ENCODE data around the gene GRPEL1. TPM values are rescaled to one million over a fixed set of nuclear protein-coding genes. Genes with fewer than 3 reads are reported as not detected.

Gene GRPEL1
- total RNA-seq, 1 experiment from 2014 or later, result 40.7 TPM

GRCh38 chr4:7112656-7113055 is 44.8 kb upstream of the GRPEL1 start:
- H4K8ac ChIP-seq (replicated peaks; ENCODE audit: insufficient read length, low read depth, low read length), result no peak overlapping the region
- WGBS (ENCODE audit: extremely low coverage, insufficient read length, low lambda C conversion rate), result no CpG with 5 or more reads among the region's 9 CpGs
- H2BK5ac ChIP-seq (ENCODE audit: insufficient read length, low read length), result no peak overlapping the region
- H3K9ac ChIP-seq (ENCODE audit: extremely low read depth, insufficient read length, low read length), result no peak overlapping the region
- no peak overlapping the region for H3T11ph ChIP-seq (ENCODE audit: low read length)
- H3K18ac ChIP-seq (ENCODE audit: insufficient read length, low read depth, low read length), result no peak overlapping the region
- H3K27me3 ChIP-seq (ENCODE audit: insufficient read depth, low read length), result no peaks in the 10 kb centered on the region
- Mint-ChIP-seq H3K4me1 (peaks cover 2 to 3% of the 10 kb centered on the region in 2 experiments; a peak in 2 of 4 replicates), H3K27me3 (ENCODE audit: low read depth) (peaks cover 24% of the 10 kb centered on the region), H3K27ac (no peak overlapping the region), H3K9me3 (peaks cover 3 to 7% of the 10 kb centered on the region in 2 experiments; a peak in 4 of 5 replicates), H3K4me3 (no peak overlapping the region), H3K36me3 (ENCODE audit: insufficient read depth in 1 of 3, low read depth in 3 of 3) (no peaks in the 10 kb centered on the region; a peak in 1 of 7 replicates)
- H3K4ac ChIP-seq (ENCODE audit: low read depth, low read length), result no peak overlapping the region
- H3K4me2 ChIP-seq (ENCODE audit: insufficient read depth, insufficient read length, low read length), result no peak overlapping the region
- H3K56ac ChIP-seq (ENCODE audit: insufficient read length, low read depth, low read length), result no peak overlapping the region
- H2AK5ac ChIP-seq (ENCODE audit: insufficient read length, low read length), result no peak overlapping the region
- no peak for DNase-seq
- TF ChIP-seq CTCF (conservative IDR thresholded peaks at IDR 0.05), result no peak
- no peaks in the 10 kb centered on the region for H3K79me1 ChIP-seq (ENCODE audit: insufficient read depth, low read depth, low read length, poor library complexity, severe bottlenecking)
- H3K23me2 ChIP-seq (ENCODE audit: insufficient read length, low read depth, low read length, poor library complexity, severe bottlenecking), result no peaks in the 10 kb centered on the region
- H3K23ac ChIP-seq (ENCODE audit: insufficient read length, low read depth, low read length), result no peak overlapping the region
- H2BK120ac ChIP-seq (ENCODE audit: low read depth, low read length, poor library complexity, severe bottlenecking), result no peak overlapping the region
- H4K5ac ChIP-seq (ENCODE audit: insufficient read length, low read depth, low read length), result no peak overlapping the region
- H3K9me3 ChIP-seq (ENCODE audit: control insufficient read depth, low read depth, low read length), result no peaks in the 10 kb centered on the region
- no peak overlapping the region for H2BK12ac ChIP-seq (ENCODE audit: insufficient read length, low read depth, low read length)
- no peak overlapping the region for H3K14ac ChIP-seq (ENCODE audit: insufficient read depth, low read length)
- H4K91ac ChIP-seq (ENCODE audit: insufficient read length, low read depth, low read length), result no peak overlapping the region
- H2AFZ ChIP-seq (ENCODE audit: low read length), result no peak overlapping the region
- no peak overlapping the region for H2BK20ac ChIP-seq (ENCODE audit: low read depth, low read length, poor library complexity, severe bottlenecking)
- no peak overlapping the region for H2BK15ac ChIP-seq (ENCODE audit: low read depth, low read length)
- no peaks in the 10 kb centered on the region for H3K4me1 ChIP-seq (ENCODE audit: insufficient read depth, low read length)
- no peaks in the 10 kb centered on the region for H3K79me2 ChIP-seq (ENCODE audit: insufficient read depth, low read length)
- no peak overlapping the region for H3K27ac ChIP-seq (ENCODE audit: insufficient read length, low read depth, low read length)
- H4K20me1 ChIP-seq (ENCODE audit: control insufficient read depth, insufficient read depth, insufficient read length), result no peaks in the 10 kb centered on the region

Data from H9 (cell line).